PFSK-1 (cell line): ENCODE measurements around the gene RALA.

Experiments used
- FOXP2 ChIP-seq: optimal IDR thresholded peaks from 2 replicates; pipeline ENCODE3; 2011; ENCODE audit warnings: borderline replicate concordance, control low read depth, inconsistent platforms; ENCODE audit not compliant: insufficient read depth; ENCODE audit errors: extremely low read length, extremely low read depth
- POLR2AphosphoS5 ChIP-seq: IDR thresholded peaks from 2 replicates; pipeline ENCODE4 v1.6.1; 2012; ENCODE audit warnings: low read depth, mild to moderate bottlenecking, control low read depth, low read length, moderate library complexity
- REST ChIP-seq, 2 experiments: IDR thresholded peaks; 2 replicates each; pipeline versions ENCODE4 v1.6.1 to v1.8.0; 2011 to 2012; ENCODE audit warnings: low read depth in 2 of 2, low read length in 2 of 2, control low read depth in 1 of 2, inconsistent platforms in 1 of 2, mild to moderate bottlenecking in 1 of 2, moderate library complexity in 1 of 2; ENCODE audit not compliant: insufficient read depth in 1 of 2
- SIN3A ChIP-seq: IDR thresholded peaks from 2 replicates; pipeline ENCODE4 v1.6.1; 2012; ENCODE audit warnings: mild to moderate bottlenecking, low read length, moderate library complexity, borderline replicate concordance; ENCODE audit not compliant: insufficient read depth
- TAF1 ChIP-seq: IDR thresholded peaks from 2 replicates; pipeline ENCODE4 v1.6.1; 2012; ENCODE audit warnings: low read length, control low read depth, borderline replicate concordance; ENCODE audit not compliant: insufficient read depth

DNA sequence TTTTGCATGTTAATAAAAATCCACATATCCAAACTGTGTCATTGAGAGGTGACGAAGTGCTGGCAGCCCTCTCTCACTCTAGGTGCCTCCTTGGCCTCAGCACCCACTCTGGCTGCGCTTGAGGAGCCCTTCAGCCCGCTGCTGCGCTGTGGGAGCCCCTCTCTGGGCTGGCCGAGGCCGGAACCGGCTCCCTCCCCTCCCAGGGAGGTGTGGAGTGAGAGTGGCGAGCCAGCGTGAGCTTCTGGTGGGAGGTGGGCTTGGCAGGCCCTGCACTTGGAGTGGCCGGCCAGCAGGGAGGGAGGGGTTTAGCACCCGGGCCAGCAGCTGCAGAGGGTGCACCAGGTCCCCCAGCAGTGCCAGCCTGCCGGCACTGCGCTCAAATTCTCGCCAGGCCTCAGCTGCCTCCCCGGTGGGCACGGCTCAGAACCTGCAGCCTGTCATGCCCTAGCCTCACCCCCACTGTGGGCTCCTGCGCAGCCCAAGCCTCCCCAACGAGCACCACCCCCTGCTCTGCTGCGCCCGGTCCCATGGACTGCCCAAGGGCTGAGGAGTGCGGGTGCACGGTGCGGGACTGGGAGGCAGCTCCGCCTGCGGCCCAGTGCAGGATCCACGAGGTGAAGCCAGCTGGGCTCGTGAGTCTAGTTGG, 46.0 kb upstream of the RALA start:
- TF ChIP-seq SIN3A (no peak), REST (IDR thresholded peaks at IDR 0.05; ENCODE audit: insufficient read depth in 1 of 2, low read depth in 2 of 2, low read length in 2 of 2) (no peak), POLR2AphosphoS5 (no peak), TAF1 (no peak), FOXP2 (no peak)
